ENCODE data around the gene RNF212B.

- TF ChIP-seq, protein P1, sequence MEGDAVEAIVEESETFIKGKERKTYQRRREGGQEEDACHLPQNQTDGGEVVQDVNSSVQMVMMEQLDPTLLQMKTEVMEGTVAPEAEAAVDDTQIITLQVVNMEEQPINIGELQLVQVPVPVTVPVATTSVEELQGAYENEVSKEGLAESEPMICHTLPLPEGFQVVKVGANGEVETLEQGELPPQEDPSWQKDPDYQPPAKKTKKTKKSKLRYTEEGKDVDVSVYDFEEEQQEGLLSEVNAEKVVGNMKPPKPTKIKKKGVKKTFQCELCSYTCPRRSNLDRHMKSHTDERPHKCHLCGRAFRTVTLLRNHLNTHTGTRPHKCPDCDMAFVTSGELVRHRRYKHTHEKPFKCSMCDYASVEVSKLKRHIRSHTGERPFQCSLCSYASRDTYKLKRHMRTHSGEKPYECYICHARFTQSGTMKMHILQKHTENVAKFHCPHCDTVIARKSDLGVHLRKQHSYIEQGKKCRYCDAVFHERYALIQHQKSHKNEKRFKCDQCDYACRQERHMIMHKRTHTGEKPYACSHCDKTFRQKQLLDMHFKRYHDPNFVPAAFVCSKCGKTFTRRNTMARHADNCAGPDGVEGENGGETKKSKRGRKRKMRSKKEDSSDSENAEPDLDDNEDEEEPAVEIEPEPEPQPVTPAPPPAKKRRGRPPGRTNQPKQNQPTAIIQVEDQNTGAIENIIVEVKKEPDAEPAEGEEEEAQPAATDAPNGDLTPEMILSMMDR (conservative IDR thresholded peaks at IDR 0.05 in 1 of 2, IDR thresholded peaks at IDR 0.05 in 1 of 2; ENCODE audit: low read depth in 1 of 2, low read length in 2 of 2), result no peak
- TF ChIP-seq EZH2 (IDR thresholded peaks at IDR 0.05; ENCODE audit: low read length, missing control alignments), result no peak
These were observed 49.3 kb downstream of the RNF212B start for GRCh38 chr14:23286902-23287479.

All from fibroblast of lung (primary cell).